ENCODE measurements around the gene WNT2.
"Not testable (repeated sequence)": the region's sequence is repeated elsewhere in the genome, so short reads cannot be mapped to it uniquely, and the experiment has no call there.

WNT2 gene

DNA sequence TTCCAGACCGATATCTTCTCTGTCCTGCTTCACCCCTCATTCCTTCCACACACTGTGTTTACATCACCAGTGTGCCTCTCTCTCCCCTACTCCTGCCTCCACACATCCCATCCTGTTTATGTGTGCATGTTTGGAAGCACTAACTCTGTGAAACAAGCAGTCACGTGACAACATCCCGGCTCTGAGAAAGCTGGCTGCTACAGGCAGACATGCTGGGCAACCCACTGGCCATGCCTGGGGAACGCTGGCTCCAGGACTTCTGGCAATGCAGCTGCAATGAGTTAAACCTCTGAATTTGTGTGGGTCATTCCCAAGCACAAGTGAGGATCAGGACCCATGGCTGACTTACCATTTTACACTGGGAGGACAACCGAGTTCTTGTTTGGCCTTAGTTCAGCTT, 74.0 kb downstream of the WNT2 start:
- H3K27me3 ChIP-seq (replicated peaks; ENCODE audit: control insufficient read depth, insufficient read depth, low read length, poor library complexity, severe bottlenecking) = no peaks in the 10 kb centered on the region
- no peaks in the 10 kb centered on the region for H3K36me3 ChIP-seq (ENCODE audit: control insufficient read depth, insufficient read depth, low read length)
- no peak overlapping the region for H3K4me3 ChIP-seq (ENCODE audit: insufficient read depth, low read depth, low read length, poor library complexity, severe bottlenecking)
- H3K9me3 ChIP-seq (ENCODE audit: control insufficient read depth, low read length) = no peaks in the 10 kb centered on the region
- H3K4me1 ChIP-seq (ENCODE audit: control insufficient read depth, insufficient read depth, low read length, poor library complexity, severe bottlenecking) = no peaks in the 10 kb centered on the region
- DNase-seq = no peak
- no peak overlapping the region for H3K27ac ChIP-seq (ENCODE audit: insufficient read depth, low read length, poor library complexity, severe bottlenecking)

- H3K4me1 ChIP-seq (ENCODE audit: control insufficient read depth, insufficient read depth, low read length, poor library complexity, severe bottlenecking) = no peaks in the 10 kb centered on the region
- no peak overlapping the region for H3K27ac ChIP-seq (ENCODE audit: insufficient read depth, low read length, poor library complexity, severe bottlenecking)
- no peaks in the 10 kb centered on the region for H3K9me3 ChIP-seq (ENCODE audit: control insufficient read depth, low read length)
- no peak overlapping the region for H3K4me3 ChIP-seq (ENCODE audit: insufficient read depth, low read depth, low read length, poor library complexity, severe bottlenecking)
- no peak for DNase-seq
- no peaks in the 10 kb centered on the region for H3K27me3 ChIP-seq (replicated peaks; ENCODE audit: control insufficient read depth, insufficient read depth, low read length, poor library complexity, severe bottlenecking)
- H3K36me3 ChIP-seq (ENCODE audit: control insufficient read depth, insufficient read depth, low read length) = no peaks in the 10 kb centered on the region
Measured at GRCh38 chr7:117247809-117248208, 75.0 kb downstream of the WNT2 start.

GRCh38 chr7:117245703-117246102, 77.2 kb downstream of the WNT2 start:
- H3K9me3 ChIP-seq (ENCODE audit: control insufficient read depth, low read length); H3K27me3 ChIP-seq (replicated peaks; ENCODE audit: control insufficient read depth, insufficient read depth, low read length, poor library complexity, severe bottlenecking); H3K27ac ChIP-seq (ENCODE audit: insufficient read depth, low read length, poor library complexity, severe bottlenecking); H3K4me3 ChIP-seq (ENCODE audit: insufficient read depth, low read depth, low read length, poor library complexity, severe bottlenecking); H3K36me3 ChIP-seq (ENCODE audit: control insufficient read depth, insufficient read depth, low read length); H3K4me1 ChIP-seq (ENCODE audit: control insufficient read depth, insufficient read depth, low read length, poor library complexity, severe bottlenecking); DNase-seq: not testable (repeated sequence)

GRCh38 chr7:117243390-117243789, 79.5 kb downstream of the WNT2 start:
- no peaks in the 10 kb centered on the region for H3K9me3 ChIP-seq (ENCODE audit: control insufficient read depth, low read length)

DNA sequence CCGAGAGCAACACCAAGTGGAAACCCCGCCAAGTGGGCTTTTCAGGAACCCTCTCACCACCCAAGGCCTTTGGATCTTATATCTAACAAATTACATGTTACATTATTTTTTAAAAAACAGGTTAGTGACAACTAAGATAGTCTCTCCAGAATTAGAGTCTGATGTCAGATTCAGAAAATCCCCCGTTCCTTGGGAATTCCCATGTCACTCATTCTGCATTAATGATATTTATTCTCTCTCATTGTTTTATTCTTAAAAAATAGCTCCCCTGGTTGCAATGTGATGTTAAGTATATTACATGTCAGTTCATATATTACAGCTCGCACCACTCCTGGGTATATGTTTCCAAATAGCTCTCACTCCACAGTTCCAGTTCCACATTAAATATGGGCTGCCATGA, 81.8 kb downstream of the WNT2 start:
- Histone ChIP-seq H3K9me3 (ENCODE audit: control insufficient read depth, low read length) (no peaks in the 10 kb centered on the region), H3K27me3 (replicated peaks; ENCODE audit: control insufficient read depth, insufficient read depth, low read length, poor library complexity, severe bottlenecking) (no peaks in the 10 kb centered on the region), H3K36me3 (ENCODE audit: control insufficient read depth, insufficient read depth, low read length) (no peaks in the 10 kb centered on the region), H3K4me1 (ENCODE audit: control insufficient read depth, insufficient read depth, low read length, poor library complexity, severe bottlenecking) (no peaks in the 10 kb centered on the region), H3K27ac (ENCODE audit: insufficient read depth, low read length, poor library complexity, severe bottlenecking) (no peak overlapping the region), H3K4me3 (ENCODE audit: insufficient read depth, low read depth, low read length, poor library complexity, severe bottlenecking) (no peak overlapping the region)
- no peak for DNase-seq

More at GRCh38 chr7:117243390-117243789, 79.5 kb downstream of the WNT2 start:
- no peak overlapping the region for H3K27ac ChIP-seq (ENCODE audit: insufficient read depth, low read length, poor library complexity, severe bottlenecking)
- no peaks in the 10 kb centered on the region for H3K4me1 ChIP-seq (ENCODE audit: control insufficient read depth, insufficient read depth, low read length, poor library complexity, severe bottlenecking)
- no peak for DNase-seq
- no peaks in the 10 kb centered on the region for H3K27me3 ChIP-seq (replicated peaks; ENCODE audit: control insufficient read depth, insufficient read depth, low read length, poor library complexity, severe bottlenecking)
- no peak overlapping the region for H3K4me3 ChIP-seq (ENCODE audit: insufficient read depth, low read depth, low read length, poor library complexity, severe bottlenecking)
- no peaks in the 10 kb centered on the region for H3K36me3 ChIP-seq (ENCODE audit: control insufficient read depth, insufficient read depth, low read length)

DNA sequence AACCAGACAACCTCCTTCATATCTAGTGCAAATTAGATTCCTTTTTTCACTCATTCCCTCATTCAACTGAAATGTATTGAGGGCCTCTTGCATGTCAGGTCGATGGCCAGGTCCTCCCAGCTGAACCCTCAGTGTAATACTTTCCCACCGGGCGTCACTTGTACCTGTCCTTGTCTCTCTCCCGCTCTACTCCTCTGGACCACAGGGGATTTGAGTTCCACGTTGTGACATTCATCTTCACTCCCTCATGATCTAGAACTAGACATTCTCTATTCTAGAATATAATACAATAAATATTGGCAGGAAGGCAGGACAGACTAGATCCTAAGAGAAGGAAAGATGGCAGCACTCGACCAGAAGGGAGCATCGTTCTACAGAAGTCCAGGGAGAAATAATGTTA, 83.9 kb downstream of the WNT2 start:
- no peak overlapping the region for H3K4me3 ChIP-seq (ENCODE audit: insufficient read depth, low read depth, low read length, poor library complexity, severe bottlenecking)
- no peaks in the 10 kb centered on the region for H3K9me3 ChIP-seq (ENCODE audit: control insufficient read depth, low read length)
- no peak for DNase-seq
- H3K4me1 ChIP-seq (ENCODE audit: control insufficient read depth, insufficient read depth, low read length, poor library complexity, severe bottlenecking) = no peaks in the 10 kb centered on the region
- H3K27ac ChIP-seq (ENCODE audit: insufficient read depth, low read length, poor library complexity, severe bottlenecking) = no peak overlapping the region
- H3K36me3 ChIP-seq (ENCODE audit: control insufficient read depth, insufficient read depth, low read length) = no peaks in the 10 kb centered on the region
- H3K27me3 ChIP-seq (replicated peaks; ENCODE audit: control insufficient read depth, insufficient read depth, low read length, poor library complexity, severe bottlenecking) = no peaks in the 10 kb centered on the region

- Histone ChIP-seq H3K36me3 (ENCODE audit: control insufficient read depth, insufficient read depth, low read length) (no peaks in the 10 kb centered on the region), H3K9me3 (ENCODE audit: control insufficient read depth, low read length) (no peaks in the 10 kb centered on the region), H3K4me3 (ENCODE audit: insufficient read depth, low read depth, low read length, poor library complexity, severe bottlenecking) (no peak overlapping the region), H3K27ac (ENCODE audit: insufficient read depth, low read length, poor library complexity, severe bottlenecking) (no peak overlapping the region), H3K4me1 (ENCODE audit: control insufficient read depth, insufficient read depth, low read length, poor library complexity, severe bottlenecking) (no peaks in the 10 kb centered on the region), H3K27me3 (replicated peaks; ENCODE audit: control insufficient read depth, insufficient read depth, low read length, poor library complexity, severe bottlenecking) (no peaks in the 10 kb centered on the region)
- DNase-seq = no peak
Measured at GRCh38 chr7:117238472-117238871, 84.4 kb downstream of the WNT2 start.

DNA sequence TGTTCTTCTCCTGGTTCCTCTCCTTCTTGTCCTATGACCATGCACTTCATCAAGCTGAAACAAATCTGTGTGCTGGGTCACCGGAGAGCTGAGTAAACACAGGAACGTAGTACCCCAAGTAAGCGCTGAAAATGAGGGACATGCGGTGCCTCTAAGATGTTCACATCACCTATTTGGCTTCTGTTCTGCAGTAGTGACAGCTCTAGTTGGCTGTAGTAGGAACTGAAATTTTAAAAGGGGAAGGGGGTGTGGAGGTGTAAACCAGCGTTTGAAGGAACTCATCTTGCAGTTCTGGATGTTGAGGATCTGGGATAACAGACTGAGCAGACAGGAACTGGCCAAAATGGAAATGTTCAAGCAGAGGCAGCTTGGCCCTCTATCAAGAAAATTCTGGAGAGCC, 85.2 kb downstream of the WNT2 start:
- no peak overlapping the region for H3K4me3 ChIP-seq (ENCODE audit: insufficient read depth, low read depth, low read length, poor library complexity, severe bottlenecking)
- H3K4me1 ChIP-seq (ENCODE audit: control insufficient read depth, insufficient read depth, low read length, poor library complexity, severe bottlenecking) = no peaks in the 10 kb centered on the region

GRCh38 chr7:117231047-117231359, 91.9 kb downstream of the WNT2 start:
- H3K4me3 ChIP-seq (ENCODE audit: insufficient read depth, low read depth, low read length, poor library complexity, severe bottlenecking) = no peak overlapping the region
- no peaks in the 10 kb centered on the region for H3K4me1 ChIP-seq (ENCODE audit: control insufficient read depth, insufficient read depth, low read length, poor library complexity, severe bottlenecking)
- no peaks in the 10 kb centered on the region for H3K9me3 ChIP-seq (ENCODE audit: control insufficient read depth, low read length)
- no peak for DNase-seq
- no peaks in the 10 kb centered on the region for H3K27me3 ChIP-seq (replicated peaks; ENCODE audit: control insufficient read depth, insufficient read depth, low read length, poor library complexity, severe bottlenecking)
- H3K27ac ChIP-seq (ENCODE audit: insufficient read depth, low read length, poor library complexity, severe bottlenecking) = no peak overlapping the region
- H3K36me3 ChIP-seq (ENCODE audit: control insufficient read depth, insufficient read depth, low read length) = no peaks in the 10 kb centered on the region

More for the DNA sequence above, 85.2 kb downstream of the WNT2 start:
- Histone ChIP-seq H3K9me3 (ENCODE audit: control insufficient read depth, low read length) (no peaks in the 10 kb centered on the region), H3K36me3 (ENCODE audit: control insufficient read depth, insufficient read depth, low read length) (no peaks in the 10 kb centered on the region), H3K27me3 (replicated peaks; ENCODE audit: control insufficient read depth, insufficient read depth, low read length, poor library complexity, severe bottlenecking) (no peaks in the 10 kb centered on the region), H3K27ac (ENCODE audit: insufficient read depth, low read length, poor library complexity, severe bottlenecking) (no peak overlapping the region)
- no peak for DNase-seq

DNA sequence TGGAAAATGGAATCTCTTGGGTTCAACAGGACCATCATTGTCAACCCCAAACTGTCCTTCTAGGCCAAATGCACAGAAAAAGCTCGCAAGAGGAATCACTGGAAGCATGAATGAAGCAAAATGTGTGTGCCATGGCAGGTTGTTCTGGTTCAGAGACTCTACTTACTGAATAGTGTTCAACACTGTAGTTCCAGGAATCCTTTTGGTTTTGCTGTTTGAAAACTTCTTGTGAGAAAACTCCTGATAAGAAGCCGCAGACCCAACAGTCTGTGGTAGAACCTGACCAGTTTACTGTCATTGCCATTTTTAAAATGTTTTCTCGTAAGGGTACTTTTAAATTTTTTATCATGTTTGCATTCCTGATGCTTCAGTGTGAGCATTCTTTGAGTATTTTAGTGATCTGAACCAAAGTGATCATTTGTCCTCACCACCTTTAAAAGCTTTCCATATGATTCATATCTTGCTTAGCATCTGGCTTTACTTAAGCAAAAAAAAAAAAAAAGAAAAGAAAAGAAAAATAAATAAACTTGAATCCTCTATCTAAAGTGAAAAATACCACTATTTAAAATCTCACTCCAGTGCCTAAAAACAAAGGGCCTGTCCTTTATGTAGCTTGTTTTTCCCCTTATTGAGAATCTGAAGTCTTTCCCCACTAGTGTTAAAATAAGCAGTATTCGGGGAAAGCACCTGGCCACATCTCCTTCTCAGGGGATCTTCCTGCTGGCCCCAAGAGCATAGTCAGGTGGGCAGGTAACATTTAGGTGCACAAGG, 92.4 kb downstream of the WNT2 start:
- no peak overlapping the region for H3K27ac ChIP-seq (ENCODE audit: insufficient read depth, low read length, poor library complexity, severe bottlenecking)
- no peaks in the 10 kb centered on the region for H3K27me3 ChIP-seq (replicated peaks; ENCODE audit: control insufficient read depth, insufficient read depth, low read length, poor library complexity, severe bottlenecking)
- H3K9me3 ChIP-seq (ENCODE audit: control insufficient read depth, low read length) = no peaks in the 10 kb centered on the region
- no peaks in the 10 kb centered on the region for H3K4me1 ChIP-seq (ENCODE audit: control insufficient read depth, insufficient read depth, low read length, poor library complexity, severe bottlenecking)
- no peaks in the 10 kb centered on the region for H3K36me3 ChIP-seq (ENCODE audit: control insufficient read depth, insufficient read depth, low read length)
- H3K4me3 ChIP-seq (ENCODE audit: insufficient read depth, low read depth, low read length, poor library complexity, severe bottlenecking) = no peak overlapping the region
- DNase-seq = no peak
